Kidney epithelial cell (primary cell): ENCODE data around the gene KRT35. TPM values are rescaled to one million over a fixed set of nuclear protein-coding genes. Genes with fewer than 3 reads are reported as not detected.

Source experiments
- DNase-seq: peaks from one replicate; pipeline ENCODE4 v3.0.0-alpha.2; 2010; ENCODE audit warnings: low read depth
- H3K27me3 ChIP-seq: 2 replicates; pipeline ENCODE4 v1.6.0; 2011; ENCODE audit warnings: low read length; ENCODE audit not compliant: control insufficient read depth, insufficient read depth
- H3K36me3 ChIP-seq: 2 replicates; pipeline ENCODE4 v1.5.1; 2011; ENCODE audit warnings: low read length; ENCODE audit not compliant: control insufficient read depth, insufficient read depth
- H3K4me3 ChIP-seq: 2 replicates; pipeline ENCODE4 v1.5.1; 2011; ENCODE audit warnings: low read depth, mild to moderate bottlenecking, control low read depth, low read length
- CTCF ChIP-seq: IDR thresholded peaks from 2 replicates; pipeline ENCODE4 v1.5.1; 2011; ENCODE audit warnings: mild to moderate bottlenecking, moderate library complexity, low read length, control low read depth, inconsistent platforms; ENCODE audit not compliant: insufficient read depth, poor library complexity, severe bottlenecking
- total RNA-seq: library from RNA; depleted of rRNA; stranded (reverse); fragments of >200 nt; gene quantifications from 2 replicates; pipeline ENCODE4 v1.2.3, GENCODE V29; 2015

The KRT35 gene
- total RNA-seq, 1 donor from 2014 or later = not detected

GRCh38 chr17:41444186-41444585 lies 36.8 kb downstream of the KRT35 start:
- no peak for DNase-seq
- no peaks in the 10 kb centered on the region for H3K36me3 ChIP-seq
- H3K27me3 ChIP-seq = no peaks in the 10 kb centered on the region
- TF ChIP-seq CTCF = no peak
- H3K4me3 ChIP-seq = no peak overlapping the region

DNA sequence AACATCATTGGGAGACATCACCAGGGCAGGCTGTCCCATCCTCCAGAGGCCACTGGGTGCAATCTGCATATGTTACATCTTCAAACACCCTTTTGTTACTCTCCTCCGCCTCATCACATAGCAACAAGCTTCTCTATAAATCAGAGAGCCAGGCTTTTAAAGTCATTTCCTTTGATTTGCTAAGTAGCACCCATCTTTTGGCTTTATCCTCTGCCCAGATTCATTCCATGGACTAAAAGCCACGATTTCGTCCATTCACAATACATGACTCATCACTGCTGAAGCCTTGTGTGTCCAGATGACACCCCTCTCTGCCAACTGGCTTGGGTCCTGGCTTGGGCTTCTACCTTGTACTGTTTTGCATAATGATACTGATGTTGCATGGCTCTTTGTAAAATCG lies 38.2 kb downstream of the KRT35 start:
- no peaks in the 10 kb centered on the region for H3K36me3 ChIP-seq
- H3K4me3 ChIP-seq = no peak overlapping the region
- no peaks in the 10 kb centered on the region for H3K27me3 ChIP-seq
- no peak for DNase-seq
- no peak for TF ChIP-seq CTCF

- H3K36me3 ChIP-seq = no peaks in the 10 kb centered on the region
- DNase-seq = no peak
- no peak within 1 kb of the TSS for H3K4me3 ChIP-seq
- TF ChIP-seq CTCF = no peak
- H3K27me3 ChIP-seq = no peaks in the 10 kb centered on the region
Measured at GRCh38 chr17:41440531-41441033, 40.4 kb downstream of the KRT35 start, which contains the start of gene KRT38. TSS of gene KRT38 (minus strand) at chr17:41440983. CDS start at chr17:41440921, 62 bp downstream.

- no peaks in the 10 kb centered on the region for H3K27me3 ChIP-seq
- no peak for TF ChIP-seq CTCF
- no peak overlapping the region for H3K4me3 ChIP-seq
- DNase-seq = no peak
- H3K36me3 ChIP-seq = no peaks in the 10 kb centered on the region
Measured at GRCh38 chr17:41439375-41439774, 41.6 kb downstream of the KRT35 start.

DNA sequence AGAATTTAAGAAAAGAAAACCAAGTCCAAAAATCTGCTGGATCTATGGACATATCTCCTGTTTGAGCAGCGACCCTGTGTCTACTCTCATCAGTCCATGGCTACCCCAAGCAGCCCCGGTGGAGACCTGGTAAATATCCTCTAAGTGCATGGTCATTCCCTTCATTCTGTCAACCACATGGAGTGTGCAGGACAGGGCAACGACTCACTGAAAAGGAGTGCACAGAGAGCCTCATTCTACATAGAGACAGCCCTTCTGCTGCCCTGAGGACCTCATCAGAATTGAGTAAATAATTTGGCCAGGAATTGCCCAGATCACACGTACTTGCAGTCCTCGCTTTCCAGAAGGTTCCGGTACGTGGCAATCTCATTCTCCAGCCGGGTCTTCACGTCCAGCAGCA lies 43.2 kb downstream of the KRT35 start:
- no peak overlapping the region for H3K4me3 ChIP-seq
- no peak for DNase-seq
- H3K36me3 ChIP-seq = no peaks in the 10 kb centered on the region
- no peaks in the 10 kb centered on the region for H3K27me3 ChIP-seq
- no peak for TF ChIP-seq CTCF

- no peak for DNase-seq
- H3K4me3 ChIP-seq = no peak overlapping the region
- TF ChIP-seq CTCF = no peak
Measured at GRCh38 chr17:41437254-41437653, 43.7 kb downstream of the KRT35 start.

More at GRCh38 chr17:41437254-41437653, 43.7 kb downstream of the KRT35 start:
- Histone ChIP-seq H3K36me3 (no peaks in the 10 kb centered on the region), H3K27me3 (no peaks in the 10 kb centered on the region)
